OCI-LY1 (cell line): Measurements from ENCODE around the gene VWC2.

Source experiments
- EZH2 ChIP-seq: fragments of 200-600 bp; sonication (generic), shearing (Covaris generic); IDR thresholded peaks from 2 replicates; pipeline ENCODE4 v1.8.0; 2017; ENCODE audit warnings: borderline replicate concordance, mixed run types, mild to moderate bottlenecking, antibody characterized with exemption, low read length, moderate library complexity, mixed read lengths
- TF ChIP-seq, protein P1 (sequence below): fragments of 200-600 bp; sonication (generic), shearing (Covaris generic); IDR thresholded peaks from 2 replicates; pipeline ENCODE4 v1.5.1; 2017; ENCODE audit warnings: mild to moderate bottlenecking, antibody characterized with exemption, low read length, moderate library complexity, mixed read lengths

DNA sequence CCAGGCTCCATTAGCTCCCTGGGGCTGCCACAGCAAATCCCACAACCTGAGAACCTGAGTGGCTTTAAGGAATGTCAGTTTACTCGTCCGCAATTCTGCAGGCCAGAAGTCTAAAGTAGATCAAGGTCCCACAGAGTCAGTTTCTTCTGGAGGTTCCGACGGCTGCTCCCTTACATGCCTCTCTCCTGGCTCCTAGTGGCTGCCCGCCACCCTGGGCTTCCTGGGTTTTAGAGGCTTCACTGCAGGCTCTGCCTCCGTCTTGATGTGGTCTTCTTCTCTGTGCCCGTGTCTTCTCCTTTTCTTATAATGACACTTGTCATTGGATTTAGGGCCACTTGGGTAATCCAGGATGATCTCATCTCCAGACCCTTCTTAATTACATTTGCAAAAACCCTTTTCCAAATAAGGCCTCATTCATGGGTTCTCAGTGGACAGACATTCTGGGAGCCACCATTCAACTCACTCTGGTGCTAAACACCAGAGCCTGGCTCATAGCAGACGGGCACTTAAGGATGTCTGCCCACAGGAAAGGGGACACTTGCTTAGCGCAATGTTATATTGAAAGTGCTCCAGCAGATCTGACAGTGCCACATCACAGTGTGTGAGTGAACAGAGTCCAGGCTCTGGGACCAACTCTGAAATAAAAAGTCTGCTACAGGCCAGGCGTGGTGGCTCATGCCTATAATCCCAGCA, 77.6 kb downstream of the VWC2 start:
- TF ChIP-seq, protein P1, sequence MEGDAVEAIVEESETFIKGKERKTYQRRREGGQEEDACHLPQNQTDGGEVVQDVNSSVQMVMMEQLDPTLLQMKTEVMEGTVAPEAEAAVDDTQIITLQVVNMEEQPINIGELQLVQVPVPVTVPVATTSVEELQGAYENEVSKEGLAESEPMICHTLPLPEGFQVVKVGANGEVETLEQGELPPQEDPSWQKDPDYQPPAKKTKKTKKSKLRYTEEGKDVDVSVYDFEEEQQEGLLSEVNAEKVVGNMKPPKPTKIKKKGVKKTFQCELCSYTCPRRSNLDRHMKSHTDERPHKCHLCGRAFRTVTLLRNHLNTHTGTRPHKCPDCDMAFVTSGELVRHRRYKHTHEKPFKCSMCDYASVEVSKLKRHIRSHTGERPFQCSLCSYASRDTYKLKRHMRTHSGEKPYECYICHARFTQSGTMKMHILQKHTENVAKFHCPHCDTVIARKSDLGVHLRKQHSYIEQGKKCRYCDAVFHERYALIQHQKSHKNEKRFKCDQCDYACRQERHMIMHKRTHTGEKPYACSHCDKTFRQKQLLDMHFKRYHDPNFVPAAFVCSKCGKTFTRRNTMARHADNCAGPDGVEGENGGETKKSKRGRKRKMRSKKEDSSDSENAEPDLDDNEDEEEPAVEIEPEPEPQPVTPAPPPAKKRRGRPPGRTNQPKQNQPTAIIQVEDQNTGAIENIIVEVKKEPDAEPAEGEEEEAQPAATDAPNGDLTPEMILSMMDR = 0 out of 2 replicates have a peak, but pooled peaks have one; percentile 10
- TF ChIP-seq EZH2 = no peak
